HepG2 (cell line): ENCODE data around the gene TCFL5. TPM values are rescaled to one million over a fixed set of nuclear protein-coding genes. Genes with fewer than 3 reads are reported as not detected.

Experiments
- ATAD3A ChIP-seq: sonication (generic); formaldehyde crosslinking; IDR thresholded peaks from 2 replicates; pipeline ENCODE4 v1.4.0; 2020; ENCODE audit warnings: missing genetic modification reagents
- BORCS8-MEF2B ChIP-seq: sonication (generic); formaldehyde crosslinking; IDR thresholded peaks from 2 replicates; pipeline ENCODE4 v1.8.0; 2022; ENCODE audit warnings: mild to moderate bottlenecking, missing genetic modification reagents
- CC2D1A ChIP-seq: sonication (generic); formaldehyde crosslinking; IDR thresholded peaks from 2 replicates; pipeline ENCODE4 v1.8.1; 2023; ENCODE audit warnings: mild to moderate bottlenecking, missing genetic modification reagents
- FIP1L1 ChIP-seq: fragments of 200-400 bp; formaldehyde crosslinking; IDR thresholded peaks from 2 replicates; pipeline ENCODE4 v1.6.1; 2018; ENCODE audit warnings: low read depth, mild to moderate bottlenecking, low read length, moderate library complexity, borderline replicate concordance; ENCODE audit not compliant: insufficient read depth
- FOXA1 ChIP-seq, 2 experiments: fragments of 450-650 bp in 1 of 2; sonication (generic) in 1 of 2; formaldehyde crosslinking in 1 of 2; IDR thresholded peaks; 2 replicates each; pipeline versions ENCODE4 v1.4.0 to v1.6.1; 2016 to 2020; ENCODE audit warnings: missing genetic modification reagents in 1 of 2
- HHEX ChIP-seq: IDR thresholded peaks from 2 replicates; pipeline ENCODE4 v1.6.1; 2016; ENCODE audit warnings: control low read depth
- KDM1A ChIP-seq: IDR thresholded peaks from 2 replicates; pipeline ENCODE4 v1.6.1; 2016; ENCODE audit warnings: missing compliant biosample characterization
- MEF2D ChIP-seq: sonication (generic); formaldehyde crosslinking; IDR thresholded peaks from 2 replicates; pipeline ENCODE4 v1.5.1; 2020; ENCODE audit warnings: mild to moderate bottlenecking, missing genetic modification reagents
- MIER3 ChIP-seq: IDR thresholded peaks from 2 replicates; pipeline ENCODE4 v1.6.1; 2016; ENCODE audit warnings: missing compliant biosample characterization, borderline replicate concordance
- NCOR1 ChIP-seq: fragments of 200-600 bp; sonication (generic); IDR thresholded peaks from 2 replicates; pipeline ENCODE4 v1.7.0; 2017; ENCODE audit warnings: antibody characterized with exemption, low read length, borderline replicate concordance
- SP5 ChIP-seq: IDR thresholded peaks from 2 replicates; pipeline ENCODE4 v1.6.1; 2016; ENCODE audit warnings: low read depth, borderline replicate concordance
- ZBTB7B ChIP-seq: sonication (generic); formaldehyde crosslinking; IDR thresholded peaks from 2 replicates; pipeline ENCODE4 v1.4.0; 2020; ENCODE audit warnings: missing genetic modification reagents
- ZFP36L1 ChIP-seq: sonication (generic); formaldehyde crosslinking; IDR thresholded peaks from 2 replicates; pipeline ENCODE4 v1.8.0; 2022; ENCODE audit warnings: mild to moderate bottlenecking, missing genetic modification reagents, moderate library complexity
- ZMAT3 ChIP-seq: sonication (generic); formaldehyde crosslinking; conservative IDR thresholded peaks from 2 replicates; pipeline ENCODE4 v1.7.0; 2021; ENCODE audit warnings: missing genetic modification reagents
- ZNF34 ChIP-seq: sonication (generic); formaldehyde crosslinking; IDR thresholded peaks from 2 replicates; pipeline ENCODE4 v1.4.0; 2020; ENCODE audit warnings: mild to moderate bottlenecking, missing genetic modification reagents, borderline replicate concordance
- ZNF432 ChIP-seq: sonication (generic); formaldehyde crosslinking; IDR thresholded peaks from 2 replicates; pipeline ENCODE4 v1.5.0; 2020; ENCODE audit warnings: missing genetic modification reagents, mild to moderate bottlenecking, borderline replicate concordance
- ZNF557 ChIP-seq: sonication (generic); formaldehyde crosslinking; IDR thresholded peaks from 2 replicates; pipeline ENCODE4 v1.4.0; 2020; ENCODE audit warnings: missing genetic modification reagents
- ZNF589 ChIP-seq: sonication (generic); formaldehyde crosslinking; conservative IDR thresholded peaks from 2 replicates; pipeline ENCODE4 v1.8.0; 2022; ENCODE audit warnings: mild to moderate bottlenecking, moderate library complexity, missing genetic modification reagents
- ZNF790 ChIP-seq: sonication (generic); formaldehyde crosslinking; IDR thresholded peaks from 2 replicates; pipeline ENCODE4 v1.8.0; 2022; ENCODE audit warnings: missing genetic modification reagents, mild to moderate bottlenecking, borderline replicate concordance
- ZNF816 ChIP-seq: sonication (generic); formaldehyde crosslinking; IDR thresholded peaks from 2 replicates; pipeline ENCODE4 v1.8.0; 2022; ENCODE audit warnings: missing genetic modification reagents, mild to moderate bottlenecking, borderline replicate concordance
- ZSCAN25 ChIP-seq: sonication (generic); formaldehyde crosslinking; IDR thresholded peaks from 2 replicates; pipeline ENCODE4 v1.8.0; 2022; ENCODE audit warnings: mild to moderate bottlenecking, missing genetic modification reagents
- polyA plus RNA-seq, 8 experiments: library from polyadenylated mRNA; depleted of rRNA in 3 of 8; stranded (reverse) in 7 of 8; unstranded in 1 of 8; fragments of >200 nt; fragmentation: Illumina TruSeq in 4 of 8; extraction: Trizol in 4 of 8; gene quantifications; 2 replicates each; pipeline versions ENCODE4 v1.2.1 to v1.2.3, GENCODE V29; 2011 to 2016; ENCODE audit warnings: low read depth in 4 of 8, missing spikeins in 1 of 8, mixed read lengths in 1 of 8; ENCODE audit not compliant: insufficient read depth in 1 of 8
- total RNA-seq, 5 experiments: library from RNA; depleted of rRNA; stranded (reverse); fragments of >200 nt; fragmentation: Illumina TruSeq; extraction: Trizol; gene quantifications; 2 replicates each; pipeline ENCODE4 v1.2.3, GENCODE V29; 2016; ENCODE audit warnings: low read depth in 1 of 5
- TF ChIP-seq, protein P1 (sequence below): sonication (generic); formaldehyde crosslinking; IDR thresholded peaks from 2 replicates; pipeline ENCODE4 v1.5.0; 2020; ENCODE audit warnings: mild to moderate bottlenecking, missing genetic modification reagents, borderline replicate concordance
- TF ChIP-seq, protein P2 (sequence below): sonication (generic); formaldehyde crosslinking; IDR thresholded peaks from 2 replicates; pipeline ENCODE4 v1.5.0; 2020; ENCODE audit warnings: missing genetic modification reagents, mild to moderate bottlenecking, borderline replicate concordance
- TF ChIP-seq, protein P3 (sequence below): sonication (generic); formaldehyde crosslinking; IDR thresholded peaks from 2 replicates; pipeline ENCODE4; 2020; ENCODE audit warnings: missing genetic modification reagents, mild to moderate bottlenecking, borderline replicate concordance

Gene TCFL5
- total and polyA plus RNA-seq, 2 of the 13 experiments (the other 11 are each of a cell fraction or from before 2014, with no cell fraction given) = 14.8 to 20.0 TPM

DNA sequence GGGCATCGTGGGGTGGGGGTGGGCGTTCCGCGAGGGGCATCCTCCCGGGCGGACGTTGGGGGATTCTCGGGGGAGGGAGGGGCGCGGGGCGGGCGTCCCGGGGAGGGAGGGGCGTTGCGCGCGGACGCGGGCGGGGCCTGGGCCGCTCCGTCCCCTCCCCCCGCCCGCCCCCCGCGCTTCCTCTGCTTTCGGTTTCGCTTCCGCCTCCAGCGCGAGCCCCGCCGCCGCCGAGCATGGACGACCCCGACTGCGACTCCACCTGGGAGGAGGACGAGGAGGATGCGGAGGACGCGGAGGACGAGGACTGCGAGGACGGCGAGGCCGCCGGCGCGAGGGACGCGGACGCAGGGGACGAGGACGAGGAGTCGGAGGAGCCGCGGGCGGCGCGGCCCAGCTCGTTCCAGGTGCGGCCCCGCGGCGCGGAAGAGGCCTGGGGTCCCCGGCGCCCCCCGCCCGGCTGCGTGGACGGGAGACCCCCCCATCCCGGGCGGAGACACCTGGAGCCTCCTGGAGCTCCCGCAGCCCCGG, 56.9 kb downstream of the TCFL5 start, which contains the start of gene OGFR (continued):
- TF ChIP-seq ZNF816 (CRISPR knock-in tag) (0 out of 2 replicates have a peak, but pooled peaks have one; percentile 8), FOXA1 (IDR thresholded peaks at IDR 0.05) (no peak), FOXA1 (CRISPR knock-in tag; IDR thresholded peaks at IDR 0.05) (no peak), FIP1L1 (no peak), KDM1A (CRISPR knock-in tag) (no peak), ZNF589 (peak; percentile 89), ZFP36L1 (CRISPR knock-in tag) (no peak), ZNF34 (CRISPR knock-in tag) (peak; percentile 59; the same call in 1 of the 2 replicates), ZBTB7B (CRISPR knock-in tag) (peak; percentile 85), SP5 (CRISPR knock-in tag) (0 out of 2 replicates have a peak, but pooled peaks have one; percentile 21), ZSCAN25 (CRISPR knock-in tag) (no peak), ATAD3A (CRISPR knock-in tag) (no peak), BORCS8-MEF2B (peak; percentile 96), ZNF557 (CRISPR knock-in tag) (0 out of 2 replicates have a peak, but pooled peaks have one; percentile 49), HHEX (CRISPR knock-in tag) (no peak), ZNF432 (CRISPR knock-in tag) (no peak), ZMAT3 (CRISPR knock-in tag) (no peak), MEF2D (no peak), ZNF790 (no peak; the same call in 1 of the 2 replicates), CC2D1A (CRISPR knock-in tag) (no peak), NCOR1 (no peak), MIER3 (CRISPR knock-in tag) (0 out of 2 replicates have a peak, but pooled peaks have one; percentile 54)
- TF ChIP-seq, protein P1, sequence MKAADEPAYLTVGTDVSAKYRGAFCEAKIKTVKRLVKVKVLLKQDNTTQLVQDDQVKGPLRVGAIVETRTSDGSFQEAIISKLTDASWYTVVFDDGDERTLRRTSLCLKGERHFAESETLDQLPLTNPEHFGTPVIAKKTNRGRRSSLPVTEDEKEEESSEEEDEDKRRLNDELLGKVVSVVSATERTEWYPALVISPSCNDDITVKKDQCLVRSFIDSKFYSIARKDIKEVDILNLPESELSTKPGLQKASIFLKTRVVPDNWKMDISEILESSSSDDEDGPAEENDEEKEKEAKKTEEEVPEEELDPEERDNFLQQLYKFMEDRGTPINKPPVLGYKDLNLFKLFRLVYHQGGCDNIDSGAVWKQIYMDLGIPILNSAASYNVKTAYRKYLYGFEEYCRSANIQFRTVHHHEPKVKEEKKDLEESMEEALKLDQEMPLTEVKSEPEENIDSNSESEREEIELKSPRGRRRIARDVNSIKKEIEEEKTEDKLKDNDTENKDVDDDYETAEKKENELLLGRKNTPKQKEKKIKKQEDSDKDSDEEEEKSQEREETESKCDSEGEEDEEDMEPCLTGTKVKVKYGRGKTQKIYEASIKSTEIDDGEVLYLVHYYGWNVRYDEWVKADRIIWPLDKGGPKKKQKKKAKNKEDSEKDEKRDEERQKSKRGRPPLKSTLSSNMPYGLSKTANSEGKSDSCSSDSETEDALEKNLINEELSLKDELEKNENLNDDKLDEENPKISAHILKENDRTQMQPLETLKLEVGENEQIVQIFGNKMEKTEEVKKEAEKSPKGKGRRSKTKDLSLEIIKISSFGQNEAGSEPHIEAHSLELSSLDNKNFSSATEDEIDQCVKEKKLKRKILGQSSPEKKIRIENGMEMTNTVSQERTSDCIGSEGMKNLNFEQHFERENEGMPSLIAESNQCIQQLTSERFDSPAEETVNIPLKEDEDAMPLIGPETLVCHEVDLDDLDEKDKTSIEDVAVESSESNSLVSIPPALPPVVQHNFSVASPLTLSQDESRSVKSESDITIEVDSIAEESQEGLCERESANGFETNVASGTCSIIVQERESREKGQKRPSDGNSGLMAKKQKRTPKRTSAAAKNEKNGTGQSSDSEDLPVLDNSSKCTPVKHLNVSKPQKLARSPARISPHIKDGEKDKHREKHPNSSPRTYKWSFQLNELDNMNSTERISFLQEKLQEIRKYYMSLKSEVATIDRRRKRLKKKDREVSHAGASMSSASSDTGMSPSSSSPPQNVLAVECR = peak; percentile 77
- TF ChIP-seq, protein P2, sequence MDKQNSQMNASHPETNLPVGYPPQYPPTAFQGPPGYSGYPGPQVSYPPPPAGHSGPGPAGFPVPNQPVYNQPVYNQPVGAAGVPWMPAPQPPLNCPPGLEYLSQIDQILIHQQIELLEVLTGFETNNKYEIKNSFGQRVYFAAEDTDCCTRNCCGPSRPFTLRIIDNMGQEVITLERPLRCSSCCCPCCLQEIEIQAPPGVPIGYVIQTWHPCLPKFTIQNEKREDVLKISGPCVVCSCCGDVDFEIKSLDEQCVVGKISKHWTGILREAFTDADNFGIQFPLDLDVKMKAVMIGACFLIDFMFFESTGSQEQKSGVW (CRISPR knock-in tag) = no peak
- TF ChIP-seq, protein P3, sequence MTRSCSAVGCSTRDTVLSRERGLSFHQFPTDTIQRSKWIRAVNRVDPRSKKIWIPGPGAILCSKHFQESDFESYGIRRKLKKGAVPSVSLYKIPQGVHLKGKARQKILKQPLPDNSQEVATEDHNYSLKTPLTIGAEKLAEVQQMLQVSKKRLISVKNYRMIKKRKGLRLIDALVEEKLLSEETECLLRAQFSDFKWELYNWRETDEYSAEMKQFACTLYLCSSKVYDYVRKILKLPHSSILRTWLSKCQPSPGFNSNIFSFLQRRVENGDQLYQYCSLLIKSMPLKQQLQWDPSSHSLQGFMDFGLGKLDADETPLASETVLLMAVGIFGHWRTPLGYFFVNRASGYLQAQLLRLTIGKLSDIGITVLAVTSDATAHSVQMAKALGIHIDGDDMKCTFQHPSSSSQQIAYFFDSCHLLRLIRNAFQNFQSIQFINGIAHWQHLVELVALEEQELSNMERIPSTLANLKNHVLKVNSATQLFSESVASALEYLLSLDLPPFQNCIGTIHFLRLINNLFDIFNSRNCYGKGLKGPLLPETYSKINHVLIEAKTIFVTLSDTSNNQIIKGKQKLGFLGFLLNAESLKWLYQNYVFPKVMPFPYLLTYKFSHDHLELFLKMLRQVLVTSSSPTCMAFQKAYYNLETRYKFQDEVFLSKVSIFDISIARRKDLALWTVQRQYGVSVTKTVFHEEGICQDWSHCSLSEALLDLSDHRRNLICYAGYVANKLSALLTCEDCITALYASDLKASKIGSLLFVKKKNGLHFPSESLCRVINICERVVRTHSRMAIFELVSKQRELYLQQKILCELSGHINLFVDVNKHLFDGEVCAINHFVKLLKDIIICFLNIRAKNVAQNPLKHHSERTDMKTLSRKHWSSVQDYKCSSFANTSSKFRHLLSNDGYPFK (CRISPR knock-in tag) = no peak
